Ishikawa (cell line): ENCODE results near the gene LRRC8C.

Experiments used
- CEBPB ChIP-seq: IDR thresholded peaks from 2 replicates; pipeline ENCODE4 v1.6.1; 2012
- CREB1 ChIP-seq: IDR thresholded peaks from 2 replicates; pipeline ENCODE4 v1.6.1; 2012; ENCODE audit warnings: low read depth
- EGR1 ChIP-seq: IDR thresholded peaks from 2 replicates; pipeline ENCODE4 v1.6.1; 2012
- EP300 ChIP-seq: IDR thresholded peaks from 2 replicates; pipeline ENCODE4 v1.6.1; 2012; ENCODE audit warnings: borderline replicate concordance
- FOXM1 ChIP-seq: IDR thresholded peaks from 2 replicates; pipeline ENCODE4 v1.6.1; 2012; ENCODE audit warnings: low read depth, borderline replicate concordance
- NFIC ChIP-seq: IDR thresholded peaks from 2 replicates; pipeline ENCODE4 v1.6.1; 2012
- RAD21 ChIP-seq: IDR thresholded peaks from 2 replicates; pipeline ENCODE4 v1.6.1; 2012; ENCODE audit warnings: low read depth
- TAF1 ChIP-seq: IDR thresholded peaks from 2 replicates; pipeline ENCODE4 v1.6.1; 2012; ENCODE audit warnings: low read depth, mild to moderate bottlenecking
- YY1 ChIP-seq: IDR thresholded peaks from 2 replicates; pipeline ENCODE4 v1.6.1; 2012; ENCODE audit warnings: low read depth
- TF ChIP-seq, protein P1 (sequence below): IDR thresholded peaks from 2 replicates; pipeline ENCODE4 v1.6.1; 2012
- TF ChIP-seq, protein P2 (sequence below): IDR thresholded peaks from 2 replicates; pipeline ENCODE4 v1.6.1; 2012; ENCODE audit warnings: low read depth, mild to moderate bottlenecking
- TF ChIP-seq, protein P3 (sequence below): IDR thresholded peaks from 2 replicates; pipeline ENCODE4 v1.6.1; 2012

DNA sequence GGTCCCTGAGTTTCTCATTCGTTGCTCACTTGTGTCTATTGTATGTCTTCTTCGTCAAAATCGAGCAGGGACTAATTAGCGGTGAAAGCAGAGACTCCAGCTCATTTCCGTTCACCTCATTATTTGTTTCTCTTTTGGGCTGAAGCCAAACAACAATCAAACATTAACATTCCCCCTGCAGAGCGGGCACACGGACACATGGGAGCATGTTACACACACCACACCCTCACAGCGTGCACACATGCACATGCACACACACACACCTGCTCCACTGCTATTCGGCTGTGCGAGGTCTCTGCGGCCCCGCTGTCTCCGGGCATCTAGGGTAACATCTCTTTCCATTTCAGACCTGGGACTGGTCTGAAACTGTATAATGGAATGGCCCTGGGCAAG, 129.5 kb downstream of the LRRC8C start:
- TF ChIP-seq, protein P1, sequence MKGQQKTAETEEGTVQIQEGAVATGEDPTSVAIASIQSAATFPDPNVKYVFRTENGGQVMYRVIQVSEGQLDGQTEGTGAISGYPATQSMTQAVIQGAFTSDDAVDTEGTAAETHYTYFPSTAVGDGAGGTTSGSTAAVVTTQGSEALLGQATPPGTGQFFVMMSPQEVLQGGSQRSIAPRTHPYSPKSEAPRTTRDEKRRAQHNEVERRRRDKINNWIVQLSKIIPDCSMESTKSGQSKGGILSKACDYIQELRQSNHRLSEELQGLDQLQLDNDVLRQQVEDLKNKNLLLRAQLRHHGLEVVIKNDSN, result no peak
- TF ChIP-seq CEBPB (no peak), EP300 (no peak), RAD21 (no peak), TAF1 (no peak), EGR1 (no peak), FOXM1 (no peak), NFIC (no peak), YY1 (no peak), CREB1 (no peak)
- TF ChIP-seq, protein P2, sequence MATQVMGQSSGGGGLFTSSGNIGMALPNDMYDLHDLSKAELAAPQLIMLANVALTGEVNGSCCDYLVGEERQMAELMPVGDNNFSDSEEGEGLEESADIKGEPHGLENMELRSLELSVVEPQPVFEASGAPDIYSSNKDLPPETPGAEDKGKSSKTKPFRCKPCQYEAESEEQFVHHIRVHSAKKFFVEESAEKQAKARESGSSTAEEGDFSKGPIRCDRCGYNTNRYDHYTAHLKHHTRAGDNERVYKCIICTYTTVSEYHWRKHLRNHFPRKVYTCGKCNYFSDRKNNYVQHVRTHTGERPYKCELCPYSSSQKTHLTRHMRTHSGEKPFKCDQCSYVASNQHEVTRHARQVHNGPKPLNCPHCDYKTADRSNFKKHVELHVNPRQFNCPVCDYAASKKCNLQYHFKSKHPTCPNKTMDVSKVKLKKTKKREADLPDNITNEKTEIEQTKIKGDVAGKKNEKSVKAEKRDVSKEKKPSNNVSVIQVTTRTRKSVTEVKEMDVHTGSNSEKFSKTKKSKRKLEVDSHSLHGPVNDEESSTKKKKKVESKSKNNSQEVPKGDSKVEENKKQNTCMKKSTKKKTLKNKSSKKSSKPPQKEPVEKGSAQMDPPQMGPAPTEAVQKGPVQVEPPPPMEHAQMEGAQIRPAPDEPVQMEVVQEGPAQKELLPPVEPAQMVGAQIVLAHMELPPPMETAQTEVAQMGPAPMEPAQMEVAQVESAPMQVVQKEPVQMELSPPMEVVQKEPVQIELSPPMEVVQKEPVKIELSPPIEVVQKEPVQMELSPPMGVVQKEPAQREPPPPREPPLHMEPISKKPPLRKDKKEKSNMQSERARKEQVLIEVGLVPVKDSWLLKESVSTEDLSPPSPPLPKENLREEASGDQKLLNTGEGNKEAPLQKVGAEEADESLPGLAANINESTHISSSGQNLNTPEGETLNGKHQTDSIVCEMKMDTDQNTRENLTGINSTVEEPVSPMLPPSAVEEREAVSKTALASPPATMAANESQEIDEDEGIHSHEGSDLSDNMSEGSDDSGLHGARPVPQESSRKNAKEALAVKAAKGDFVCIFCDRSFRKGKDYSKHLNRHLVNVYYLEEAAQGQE, result no peak
- TF ChIP-seq, protein P3, sequence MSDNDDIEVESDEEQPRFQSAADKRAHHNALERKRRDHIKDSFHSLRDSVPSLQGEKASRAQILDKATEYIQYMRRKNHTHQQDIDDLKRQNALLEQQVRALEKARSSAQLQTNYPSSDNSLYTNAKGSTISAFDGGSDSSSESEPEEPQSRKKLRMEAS, result no peak
